ENCODE results near the gene C6orf47.

Gene C6orf47

DNA sequence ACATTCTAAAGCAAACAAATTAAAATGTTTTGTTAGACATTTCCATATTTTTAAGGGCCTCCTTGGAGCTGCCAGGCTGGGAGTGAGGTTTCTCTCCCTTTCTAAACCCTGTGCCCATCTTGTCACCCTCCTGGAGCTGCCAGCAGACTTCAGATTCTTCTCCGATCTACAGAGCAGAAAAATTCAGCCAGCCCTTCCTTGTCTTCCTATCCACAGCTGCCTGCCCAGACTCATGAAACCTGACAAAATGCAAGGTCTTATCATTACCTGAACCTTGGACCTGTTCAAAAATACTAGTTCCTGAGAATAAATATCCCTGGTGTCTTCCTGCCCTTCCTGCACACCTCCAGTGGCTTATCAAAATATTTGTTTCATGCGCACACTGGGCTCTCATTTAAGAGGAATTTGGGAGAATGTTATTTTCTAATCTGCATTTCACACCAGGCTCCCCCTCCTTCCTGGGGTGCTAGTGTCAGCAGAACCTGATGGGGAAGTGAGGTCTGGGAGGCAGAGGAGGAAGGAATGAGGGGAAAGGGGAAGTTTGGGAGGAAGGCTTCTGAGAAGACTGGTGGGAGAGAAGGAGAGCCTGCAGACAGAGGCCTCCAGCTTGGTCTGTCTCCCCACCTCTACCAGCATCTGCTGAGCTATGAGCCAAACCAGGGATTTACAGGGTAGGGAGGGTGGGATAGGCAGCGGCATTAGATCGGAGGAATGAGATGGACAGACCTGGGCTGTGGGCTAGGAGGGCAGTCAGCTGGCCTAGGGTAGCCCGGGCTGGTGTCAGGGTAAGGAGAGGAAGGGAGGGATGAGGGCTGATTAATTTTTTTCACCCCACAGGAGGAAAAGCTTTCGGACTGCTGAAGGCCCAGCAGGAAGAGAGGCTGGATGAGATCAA, 45.6 kb downstream of the C6orf47 start, which contains the start of gene AIF1:
Gene AIF1, plus strand, starts transcription at position 551 of the 895 bp plus-strand sequence. Its CDS starts 96 bp downstream, at position 647.
- DNase-seq (ENCODE audit: low read depth) = no peak

GRCh38 chr6:31614075-31614619, 46.4 kb downstream of the C6orf47 start:
- DNase-seq (ENCODE audit: low read depth) = no peak

GRCh38 chr6:31610968-31611367, 49.6 kb downstream of the C6orf47 start:
- DNase-seq (ENCODE audit: low read depth) = no peak

DNA sequence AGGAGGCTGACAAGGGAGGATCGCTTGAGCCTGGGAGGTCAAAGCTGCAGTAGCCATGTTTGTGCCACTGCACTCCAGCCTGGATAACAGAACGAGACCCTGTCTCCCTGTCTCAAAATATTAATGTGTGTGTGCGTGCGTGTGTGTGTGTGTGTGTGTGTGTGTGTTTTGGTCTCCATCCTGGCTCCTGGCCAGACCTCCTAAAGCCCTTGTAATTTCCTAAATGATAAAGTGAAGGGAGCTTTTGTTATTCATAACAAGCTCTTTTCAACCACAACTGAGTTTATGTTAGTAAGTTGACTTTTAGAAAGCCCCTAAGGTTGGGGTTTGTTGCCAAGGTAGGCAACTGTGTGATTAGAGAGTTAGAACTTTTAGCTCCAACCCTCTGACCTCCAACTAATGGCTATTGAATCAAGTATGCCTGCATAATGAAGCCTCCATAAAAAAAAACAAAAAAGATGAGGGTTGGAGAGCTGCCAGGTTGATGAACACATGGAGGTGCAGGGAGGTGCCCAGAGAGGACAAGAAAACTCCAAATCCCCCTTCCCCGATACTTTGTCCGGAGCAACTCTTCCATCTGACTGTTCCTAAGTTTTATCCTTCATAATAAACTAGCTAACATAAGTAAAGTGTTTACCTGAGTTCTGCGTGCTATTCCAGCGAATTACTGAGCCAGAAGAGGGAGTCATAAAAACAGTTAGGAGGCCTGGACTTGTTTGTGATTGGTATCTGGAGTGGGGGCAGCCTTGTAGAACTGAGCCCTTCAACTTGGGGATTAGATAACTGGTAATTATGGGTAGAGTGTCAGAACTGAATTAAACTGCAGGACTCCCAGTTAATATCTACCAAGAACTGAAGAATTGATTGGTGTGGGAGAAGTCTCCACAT, 50.8 kb downstream of the C6orf47 start:
- DNase-seq (ENCODE audit: low read depth) = no peak

All from stimulated activated CD8-positive, alpha-beta memory T cell treated with anti-CD3 and anti-CD28 coated beads, Interleukin-7, amount 100 ng/mL, for 24 hours (primary cell).